ENCODE measurements around the gene AGBL1.

Gene AGBL1

DNA sequence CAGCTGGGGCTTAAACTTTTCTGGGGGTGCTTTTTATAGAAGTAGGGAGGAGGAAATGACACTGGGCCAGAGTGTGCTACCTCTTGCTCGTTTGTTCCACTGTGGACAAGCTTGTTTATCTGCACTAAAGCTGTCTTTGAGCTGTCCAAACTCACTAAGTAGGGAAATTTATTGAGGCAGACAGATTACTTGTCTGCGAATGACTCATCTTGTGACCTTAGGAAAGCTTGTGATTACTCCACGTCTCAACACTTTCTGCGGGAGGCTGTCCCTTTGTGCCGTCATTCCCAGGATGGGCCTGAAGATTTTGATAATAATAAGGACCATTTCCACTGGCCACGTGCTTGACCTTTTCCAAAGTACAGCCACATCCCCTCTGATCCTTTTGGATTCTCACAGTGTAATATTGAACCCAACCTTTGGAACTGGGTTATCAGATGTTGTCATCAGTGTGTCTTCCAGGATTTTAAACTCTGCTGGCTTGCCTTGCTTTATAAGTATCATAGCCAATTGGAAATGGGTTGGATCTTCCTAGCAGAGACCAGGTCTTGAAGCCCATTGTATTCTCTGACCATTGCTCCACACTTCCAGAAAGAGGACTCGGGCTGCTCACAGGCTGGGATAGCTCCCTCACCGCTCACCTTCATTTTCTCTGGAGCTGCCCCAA, 84.7 kb downstream of the AGBL1 start:
- no peak overlapping the region for H2BK12ac ChIP-seq (ENCODE audit: low read length in 2 of 2)
- no peak overlapping the region for H2BK120ac ChIP-seq (ENCODE audit: low read depth, low read length)
- H3K18ac ChIP-seq (ENCODE audit: low read depth in 1 of 2, low read length in 2 of 2) = no peak overlapping the region
- no peaks in the 10 kb centered on the region for H3K36me3 ChIP-seq (ENCODE audit: control insufficient read depth in 1 of 2, insufficient read depth in 2 of 2, low read depth in 1 of 2, low read length in 2 of 2)
- H3K4me2 ChIP-seq (ENCODE audit: low read length, poor library complexity, severe bottlenecking) = no peak overlapping the region
- no peak overlapping the region for H4K91ac ChIP-seq (ENCODE audit: low read length)
- no peaks in the 10 kb centered on the region for H3K4me1 ChIP-seq (ENCODE audit: control insufficient read depth, insufficient read depth, low read depth, low read length)
- no peaks in the 10 kb centered on the region for H3K79me1 ChIP-seq (replicated peaks; ENCODE audit: low read length, poor library complexity, severe bottlenecking)
- H2AFZ ChIP-seq (ENCODE audit: low read depth, low read length) = no peak overlapping the region
- 23% methylated on average over 8 of the region's 8 CpGs for WGBS
- no peak overlapping the region for H4K8ac ChIP-seq (ENCODE audit: low read length)
- no peak overlapping the region for H2BK15ac ChIP-seq (ENCODE audit: low read depth, poor library complexity, severe bottlenecking)
- H3K14ac ChIP-seq (ENCODE audit: low read length in 2 of 2) = no peak overlapping the region
- no peak overlapping the region for H3K4ac ChIP-seq (ENCODE audit: low read depth in 1 of 2, low read length in 2 of 2)
- no peak overlapping the region for H3K27ac ChIP-seq (ENCODE audit: low read length, poor library complexity, severe bottlenecking)
- peak overlapping the region; percentile 71 for H3K9ac ChIP-seq (ENCODE audit: low read length)
- H3K27me3 ChIP-seq (ENCODE audit: control insufficient read depth in 1 of 2, insufficient read depth in 1 of 2, low read length in 2 of 2) = no peaks in the 10 kb centered on the region
- peak; percentile 72 for DNase-seq
- no peak overlapping the region for H2AK5ac ChIP-seq (ENCODE audit: low read length, severe bottlenecking)
- no peak overlapping the region for H3K4me3 ChIP-seq (ENCODE audit: insufficient read depth in 1 of 2, low read depth in 1 of 2, low read length in 2 of 2)
- no peak overlapping the region for H3K23ac ChIP-seq (ENCODE audit: low read length in 2 of 2)
- no peak overlapping the region for H2BK5ac ChIP-seq (ENCODE audit: low read depth, low read length, poor library complexity, severe bottlenecking)
- H3K9me3 ChIP-seq (ENCODE audit: control insufficient read depth, low read length) = no peaks in the 10 kb centered on the region

DNA sequence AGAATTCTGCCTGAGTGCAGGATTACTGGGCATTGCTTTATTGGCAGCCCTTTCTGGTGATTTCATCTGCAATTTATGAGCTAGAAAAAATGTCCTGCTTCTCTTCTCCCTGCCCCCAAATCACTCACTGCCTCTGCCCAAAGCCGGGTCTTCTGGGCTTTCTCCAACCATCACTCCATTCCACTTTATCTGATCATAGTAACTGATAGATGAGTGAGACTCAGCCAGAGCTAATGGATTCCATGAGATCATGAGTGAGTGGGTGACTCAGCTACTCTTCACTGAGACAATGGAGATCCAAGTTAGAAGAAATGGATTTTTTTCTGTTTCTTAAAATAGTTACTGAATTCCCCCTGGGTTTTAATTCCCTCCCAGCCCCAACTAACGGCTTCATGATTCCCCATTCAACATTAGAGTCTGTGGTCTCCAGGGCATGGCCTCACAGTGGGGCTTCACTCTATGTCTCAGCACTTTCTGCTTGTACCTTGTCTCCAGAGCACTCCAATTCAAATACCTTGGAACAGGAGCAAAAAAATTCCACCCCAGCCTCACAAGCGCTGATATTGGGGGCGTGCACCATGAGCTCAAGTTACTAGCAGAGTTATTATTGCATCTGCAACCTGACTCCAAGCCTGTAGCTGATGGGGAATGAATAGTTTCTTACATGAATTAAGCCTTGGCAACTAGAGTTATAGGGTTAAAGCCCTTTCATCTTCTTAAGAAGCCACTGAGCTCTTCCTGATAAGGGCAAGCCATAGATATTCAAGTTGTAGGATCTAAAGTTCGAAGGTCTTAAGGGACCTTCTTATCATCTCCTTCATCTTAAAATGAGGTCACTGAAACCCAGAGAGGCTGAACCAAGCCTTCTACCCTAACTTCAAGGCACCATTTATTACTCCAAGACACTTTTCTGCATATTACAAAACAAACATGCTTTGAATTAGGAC, 85.9 kb downstream of the AGBL1 start:
- Histone ChIP-seq H2BK120ac (ENCODE audit: low read depth, low read length) (no peak overlapping the region), H3K4me2 (ENCODE audit: low read length, poor library complexity, severe bottlenecking) (no peak overlapping the region), H4K91ac (ENCODE audit: low read length) (no peak overlapping the region), H2BK12ac (ENCODE audit: low read length in 2 of 2) (no peak overlapping the region), H2AK5ac (ENCODE audit: low read length, severe bottlenecking) (no peak overlapping the region), H3K9me3 (ENCODE audit: control insufficient read depth, low read length) (no peaks in the 10 kb centered on the region), H3K36me3 (ENCODE audit: control insufficient read depth in 1 of 2, insufficient read depth in 2 of 2, low read depth in 1 of 2, low read length in 2 of 2) (no peaks in the 10 kb centered on the region), H3K27me3 (ENCODE audit: control insufficient read depth in 1 of 2, insufficient read depth in 1 of 2, low read length in 2 of 2) (no peaks in the 10 kb centered on the region), H3K18ac (ENCODE audit: low read depth in 1 of 2, low read length in 2 of 2) (no peak overlapping the region), H3K27ac (ENCODE audit: low read length, poor library complexity, severe bottlenecking) (no peak overlapping the region), H2AFZ (ENCODE audit: low read depth, low read length) (no peak overlapping the region), H3K79me1 (replicated peaks; ENCODE audit: low read length, poor library complexity, severe bottlenecking) (no peaks in the 10 kb centered on the region), H3K4ac (ENCODE audit: low read depth in 1 of 2, low read length in 2 of 2) (no peak overlapping the region), H3K9ac (ENCODE audit: low read length) (peak overlapping the region; percentile 71), H2BK15ac (ENCODE audit: low read depth, poor library complexity, severe bottlenecking) (no peak overlapping the region), H3K4me1 (ENCODE audit: control insufficient read depth, insufficient read depth, low read depth, low read length) (no peaks in the 10 kb centered on the region), H4K8ac (ENCODE audit: low read length) (no peak overlapping the region), H3K23ac (ENCODE audit: low read length in 2 of 2) (no peak overlapping the region), H3K4me3 (ENCODE audit: insufficient read depth in 1 of 2, low read depth in 1 of 2, low read length in 2 of 2) (no peak overlapping the region), H2BK5ac (ENCODE audit: low read depth, low read length, poor library complexity, severe bottlenecking) (no peak overlapping the region), H3K14ac (ENCODE audit: low read length in 2 of 2) (no peak overlapping the region)
- peak; percentile 59 for DNase-seq
- 33% methylated on average over 2 of the region's 5 CpGs for WGBS

DNA sequence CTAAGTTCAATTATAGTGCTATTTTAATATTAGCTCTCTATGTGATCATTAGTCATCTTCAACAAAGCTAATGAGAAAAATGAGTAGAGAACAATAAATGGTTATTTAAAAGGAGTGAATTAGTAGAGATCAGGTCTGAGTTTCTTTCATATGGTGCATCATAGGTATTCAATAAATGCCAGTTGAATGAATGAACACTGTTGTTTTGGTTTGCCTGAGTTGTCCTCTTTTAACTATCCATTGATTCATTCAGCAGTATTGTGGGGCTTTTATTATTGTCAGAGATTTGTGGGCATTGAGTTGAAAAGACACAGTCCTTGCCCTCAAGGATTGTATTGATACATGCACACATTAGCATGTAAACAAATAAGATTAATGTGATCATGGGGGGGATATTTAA, 88.2 kb downstream of the AGBL1 start:
- Histone ChIP-seq H3K4ac (ENCODE audit: low read depth in 1 of 2, low read length in 2 of 2) (no peak overlapping the region), H2AFZ (ENCODE audit: low read depth, low read length) (no peak overlapping the region), H3K18ac (ENCODE audit: low read depth in 1 of 2, low read length in 2 of 2) (no peak overlapping the region), H4K8ac (ENCODE audit: low read length) (no peak overlapping the region), H3K23ac (ENCODE audit: low read length in 2 of 2) (no peak overlapping the region), H2BK120ac (ENCODE audit: low read depth, low read length) (no peak overlapping the region), H3K4me1 (ENCODE audit: control insufficient read depth, insufficient read depth, low read depth, low read length) (no peaks in the 10 kb centered on the region), H3K79me1 (replicated peaks; ENCODE audit: low read length, poor library complexity, severe bottlenecking) (no peaks in the 10 kb centered on the region), H3K36me3 (ENCODE audit: control insufficient read depth in 1 of 2, insufficient read depth in 2 of 2, low read depth in 1 of 2, low read length in 2 of 2) (no peaks in the 10 kb centered on the region), H2AK5ac (ENCODE audit: low read length, severe bottlenecking) (no peak overlapping the region), H3K4me3 (ENCODE audit: insufficient read depth in 1 of 2, low read depth in 1 of 2, low read length in 2 of 2) (no peak overlapping the region), H3K4me2 (ENCODE audit: low read length, poor library complexity, severe bottlenecking) (no peak overlapping the region), H3K27ac (ENCODE audit: low read length, poor library complexity, severe bottlenecking) (no peak overlapping the region), H2BK15ac (ENCODE audit: low read depth, poor library complexity, severe bottlenecking) (no peak overlapping the region), H3K14ac (ENCODE audit: low read length in 2 of 2) (no peak overlapping the region), H3K27me3 (ENCODE audit: control insufficient read depth in 1 of 2, insufficient read depth in 1 of 2, low read length in 2 of 2) (no peaks in the 10 kb centered on the region), H3K9ac (ENCODE audit: low read length) (no peak overlapping the region), H4K91ac (ENCODE audit: low read length) (no peak overlapping the region), H2BK12ac (ENCODE audit: low read length in 2 of 2) (no peak overlapping the region), H2BK5ac (ENCODE audit: low read depth, low read length, poor library complexity, severe bottlenecking) (no peak overlapping the region), H3K9me3 (ENCODE audit: control insufficient read depth, low read length) (no peaks in the 10 kb centered on the region)
- DNase-seq = no peak

DNA sequence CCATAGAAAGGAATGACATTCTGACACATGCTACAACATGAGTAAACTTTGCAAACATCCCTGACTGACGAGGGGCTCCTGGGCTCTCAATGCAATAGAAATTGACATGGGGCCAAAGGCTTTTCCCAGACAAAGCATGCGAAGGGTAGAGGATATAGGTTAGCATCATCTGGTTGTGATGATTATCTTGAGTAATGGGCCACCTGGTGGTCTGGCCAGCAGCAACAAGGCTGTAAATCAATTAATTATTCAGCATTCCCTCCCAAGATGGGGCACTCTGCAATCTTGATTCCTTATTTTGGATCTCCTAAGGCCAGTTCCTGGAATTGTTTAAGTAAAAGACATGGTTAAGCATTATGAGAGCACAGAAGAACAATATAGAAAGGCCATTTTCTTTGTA, 99.2 kb downstream of the AGBL1 start:
- Histone ChIP-seq H3K36me3 (ENCODE audit: control insufficient read depth in 1 of 2, insufficient read depth in 2 of 2, low read depth in 1 of 2, low read length in 2 of 2) (no peaks in the 10 kb centered on the region), H3K4me2 (ENCODE audit: low read length, poor library complexity, severe bottlenecking) (no peak overlapping the region), H3K23ac (ENCODE audit: low read length in 2 of 2) (no peak overlapping the region), H2AK5ac (ENCODE audit: low read length, severe bottlenecking) (no peak overlapping the region), H2BK12ac (ENCODE audit: low read length in 2 of 2) (no peak overlapping the region), H4K91ac (ENCODE audit: low read length) (no peak overlapping the region), H3K14ac (ENCODE audit: low read length in 2 of 2) (no peak overlapping the region), H3K27ac (ENCODE audit: low read length, poor library complexity, severe bottlenecking) (no peak overlapping the region), H4K8ac (ENCODE audit: low read length) (no peak overlapping the region), H2BK120ac (ENCODE audit: low read depth, low read length) (no peak overlapping the region), H3K9ac (ENCODE audit: low read length) (no peak overlapping the region), H3K9me3 (ENCODE audit: control insufficient read depth, low read length) (peaks cover 10% of the 10 kb centered on the region), H2BK5ac (ENCODE audit: low read depth, low read length, poor library complexity, severe bottlenecking) (no peak overlapping the region), H2BK15ac (ENCODE audit: low read depth, poor library complexity, severe bottlenecking) (no peak overlapping the region), H3K79me1 (replicated peaks; ENCODE audit: low read length, poor library complexity, severe bottlenecking) (no peaks in the 10 kb centered on the region), H3K4me1 (ENCODE audit: control insufficient read depth, insufficient read depth, low read depth, low read length) (no peaks in the 10 kb centered on the region), H3K18ac (ENCODE audit: low read depth in 1 of 2, low read length in 2 of 2) (no peak overlapping the region), H3K4ac (ENCODE audit: low read depth in 1 of 2, low read length in 2 of 2) (no peak overlapping the region), H3K27me3 (ENCODE audit: control insufficient read depth in 1 of 2, insufficient read depth in 1 of 2, low read length in 2 of 2) (no peaks in the 10 kb centered on the region), H2AFZ (ENCODE audit: low read depth, low read length) (no peak overlapping the region), H3K4me3 (ENCODE audit: insufficient read depth in 1 of 2, low read depth in 1 of 2, low read length in 2 of 2) (no peak overlapping the region)
- DNase-seq = no peak
- WGBS = 32% methylated on average over 2 of the region's 2 CpGs

All from mesenchymal stem cell (in vitro differentiated cells and primary cell).